Ascending aorta (tissue), 2 donors: ENCODE results near the gene BAK1. TPM values are rescaled to one million over a fixed set of nuclear protein-coding genes. Genes with fewer than 3 reads are reported as not detected.

ENCODE experiments used
- DNase-seq, 2 donors: peaks; one replicate each; pipeline ENCODE4 v3.0.0-alpha.2; 2019; ENCODE audit warnings: low spot score in 2 of 2
- H3K27ac ChIP-seq, 2 donors: fragments of 200-600 bp; sonication (generic); one replicate each; pipeline ENCODE4 v1.5.1; 2016 to 2017; ENCODE audit warnings: mild to moderate bottlenecking in 1 of 2
- H3K27me3 ChIP-seq: fragments of 200-600 bp; sonication (generic); one replicate; pipeline ENCODE4 v1.5.1; 2017
- H3K36me3 ChIP-seq, 2 donors: fragments of 200-600 bp; sonication (generic); one replicate each; pipeline ENCODE4 v1.5.1; 2016
- H3K4me1 ChIP-seq, 2 donors: fragments of 200-600 bp; sonication (generic); one replicate each; pipeline ENCODE4 v1.5.1; 2016 to 2017; ENCODE audit warnings: mild to moderate bottlenecking in 1 of 2
- H3K4me3 ChIP-seq, 2 donors: fragments of 200-600 bp; sonication (generic); one replicate each; pipeline ENCODE4 v1.5.1; 2016 to 2017; ENCODE audit warnings: mild to moderate bottlenecking in 1 of 2
- H3K9me3 ChIP-seq, 2 donors: fragments of 200-600 bp; sonication (generic); one replicate each; pipeline ENCODE4 v1.5.1; 2016
- CTCF ChIP-seq, 3 experiments: fragments of 200-600 bp in 2 of 3; fragments of 450-650 bp in 1 of 3; sonication (generic) in 2 of 3; IDR thresholded peaks; one replicate each; pipeline ENCODE4 v1.5.1; 2016 to 2019; ENCODE audit warnings: antibody characterized with exemption in 3 of 3, mild to moderate bottlenecking in 1 of 3, moderate library complexity in 1 of 3
- intact Hi-C: fragments of 100-400 bp; cut with DNase I; formaldehyde crosslinking; loops from one replicate; pipeline ENCODE4 v1.15.1; 2023
- total RNA-seq: library from RNA; depleted of rRNA; stranded (reverse); fragments of >200 nt; gene quantifications from one replicate; pipeline ENCODE4 v1.1.0, GENCODE V29; 2016

BAK1 gene
- total RNA-seq, 1 donor from 2014 or later: 8.7 TPM

- Histone ChIP-seq H3K4me3 (peak overlapping the region; percentile 59 to 90), H3K36me3 (peaks cover 23 to 26% of the 10 kb centered on the region in 2 donors), H3K9me3 (no peaks in the 10 kb centered on the region), H3K27me3 (no peaks in the 10 kb centered on the region), H3K4me1 (peaks cover 4 to 6% of the 10 kb centered on the region in 2 donors), H3K27ac (peak overlapping the region; percentile 78 to 92)
- DNase-seq: peak; percentile 49 to 91
- no peak for TF ChIP-seq CTCF (IDR thresholded peaks at IDR 0.05)
- intact Hi-C loops: loop anchor here (1.0 to 10.0 kb wide), 4 partner anchors 9 to 1126 kb away; partner anchors contain the start of genes BAK1, CUTA, ILRUN and PHF1
Observed at GRCh38 chr6:33570806-33571636, 9.1 kb downstream of the BAK1 start.

GRCh38 chr6:33568826-33569570, 11.1 kb downstream of the BAK1 start:
- Histone ChIP-seq H3K27ac (no peak overlapping the region), H3K27me3 (no peaks in the 10 kb centered on the region), H3K4me1 (peaks cover 4 to 6% of the 10 kb centered on the region in 2 donors), H3K4me3 (no peak overlapping the region), H3K36me3 (peaks cover 4 to 6% of the 10 kb centered on the region in 2 donors), H3K9me3 (no peaks in the 10 kb centered on the region)
- intact Hi-C loops: no loop called here
- no peak for DNase-seq
- no peak for TF ChIP-seq CTCF (IDR thresholded peaks at IDR 0.05)

- no peak for DNase-seq
- TF ChIP-seq CTCF (IDR thresholded peaks at IDR 0.05): no peak
- Histone ChIP-seq H3K36me3 (no peaks in the 10 kb centered on the region), H3K4me3 (no peak overlapping the region), H3K9me3 (no peaks in the 10 kb centered on the region), H3K4me1 (peaks cover 4 to 6% of the 10 kb centered on the region in 2 donors), H3K27ac (no peak overlapping the region), H3K27me3 (no peaks in the 10 kb centered on the region)
- intact Hi-C loops: no loop called here
Observed at GRCh38 chr6:33567836-33568235, 12.2 kb downstream of the BAK1 start.

- intact Hi-C loops: no loop called here
- no peak for DNase-seq
- peaks cover under 1 to 1% of the 10 kb centered on the region in 2 donors for H3K4me1 ChIP-seq
- no peak overlapping the region for H3K4me3 ChIP-seq
- H3K27me3 ChIP-seq: no peaks in the 10 kb centered on the region
- no peaks in the 10 kb centered on the region for H3K9me3 ChIP-seq
- H3K27ac ChIP-seq: no peak overlapping the region
- no peaks in the 10 kb centered on the region for H3K36me3 ChIP-seq
- no peak for TF ChIP-seq CTCF (IDR thresholded peaks at IDR 0.05)
Observed at GRCh38 chr6:33566182-33567084, 13.6 kb downstream of the BAK1 start.

- H3K4me1 ChIP-seq: no peaks in the 10 kb centered on the region
- DNase-seq: no peak
- H3K9me3 ChIP-seq: no peaks in the 10 kb centered on the region
- H3K36me3 ChIP-seq: no peaks in the 10 kb centered on the region
- no peak overlapping the region for H3K27ac ChIP-seq
- no peak overlapping the region for H3K4me3 ChIP-seq
- TF ChIP-seq CTCF (IDR thresholded peaks at IDR 0.05): no peak
- intact Hi-C loops: no loop called here
- no peaks in the 10 kb centered on the region for H3K27me3 ChIP-seq
Observed at GRCh38 chr6:33558801-33559200, 21.3 kb downstream of the BAK1 start.
